MG63 (cell line): ENCODE results near the gene KCTD13. TPM values are rescaled to one million over a fixed set of nuclear protein-coding genes. Genes with fewer than 3 reads are reported as not detected.
"Not testable (repeated sequence)": the region's sequence is repeated elsewhere in the genome, so short reads cannot be mapped to it uniquely, and the experiment has no call there.

Experiments used
- DNase-seq: peaks from one replicate; pipeline ENCODE4 v3.0.0-alpha.2; 2020
- H3K27me3 ChIP-seq: fragments of 250-450 bp; sonication (Bioruptor Pico); 2 replicates; pipeline ENCODE4 v1.5.1; 2020; ENCODE audit warnings: mild to moderate bottlenecking, moderate library complexity
- H3K36me3 ChIP-seq: fragments of 250-450 bp; sonication (Bioruptor Pico); 2 replicates; pipeline ENCODE4 v1.5.1; 2020; ENCODE audit warnings: mild to moderate bottlenecking, moderate library complexity
- H3K4me3 ChIP-seq: fragments of 250-450 bp; sonication (Bioruptor Pico); 2 replicates; pipeline ENCODE4 v1.5.1; 2020; ENCODE audit warnings: mild to moderate bottlenecking, moderate library complexity
- H3K9me3 ChIP-seq: fragments of 250-450 bp; sonication (Bioruptor Pico); 2 replicates; pipeline ENCODE4 v1.5.1; 2020; ENCODE audit warnings: mild to moderate bottlenecking, moderate library complexity
- total RNA-seq: library from RNA; depleted of rRNA; stranded (reverse); fragments of >200 nt; shearing (Covaris generic); gene quantifications from 2 replicates; pipeline ENCODE4 v1.2.3, GENCODE V29; 2014; ENCODE audit warnings: low replicate concordance

Gene KCTD13
- total RNA-seq, 1 experiment from 2014 or later = 7.6 TPM

DNA sequence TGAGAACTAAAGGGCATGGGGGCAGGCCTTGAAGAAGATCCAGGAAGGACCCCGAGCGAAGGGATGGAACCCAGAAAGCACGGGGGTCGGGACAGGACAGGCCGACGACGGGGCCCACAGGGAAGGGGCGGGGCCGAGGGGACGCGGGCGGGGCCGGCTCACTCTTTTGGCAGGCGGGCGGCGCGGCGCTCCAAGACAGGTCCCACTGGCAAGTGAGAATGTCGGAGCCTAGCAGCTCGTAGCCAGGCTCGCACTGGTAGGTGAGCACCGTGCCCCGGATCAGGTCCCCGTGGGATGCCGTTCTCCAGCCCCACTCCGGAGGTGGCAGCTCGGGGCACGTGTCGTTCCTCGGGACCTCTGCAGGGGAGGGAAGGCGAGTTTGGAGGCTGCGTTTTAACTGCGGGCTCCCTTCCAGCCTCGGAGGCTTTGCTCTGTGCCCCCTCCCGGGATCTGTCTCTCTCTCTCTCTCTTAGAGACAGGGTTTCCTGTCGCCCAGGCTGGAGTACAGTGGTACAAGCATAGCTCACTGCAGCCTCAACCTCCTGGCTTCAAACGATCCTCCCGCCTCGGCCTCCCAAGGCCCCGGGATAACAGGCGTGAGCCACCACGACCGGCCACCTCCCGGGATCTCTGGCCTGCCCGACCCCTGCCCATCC lies 49.3 kb downstream of the KCTD13 start:
- H3K36me3 ChIP-seq = no peaks in the 10 kb centered on the region; the same call in none of the 2 replicates
- no peak overlapping the region for H3K4me3 ChIP-seq
- no peaks in the 10 kb centered on the region for H3K27me3 ChIP-seq
- H3K9me3 ChIP-seq = no peaks in the 10 kb centered on the region
- no peak for DNase-seq

- DNase-seq = no peak
- H3K36me3 ChIP-seq = no peaks in the 10 kb centered on the region; the same call in none of the 2 replicates
- H3K27me3 ChIP-seq = no peaks in the 10 kb centered on the region
- no peak overlapping the region for H3K4me3 ChIP-seq
- no peaks in the 10 kb centered on the region for H3K9me3 ChIP-seq
Measured at GRCh38 chr16:29876217-29876593, 49.8 kb downstream of the KCTD13 start.

GRCh38 chr16:29875206-29875605 lies 50.8 kb downstream of the KCTD13 start:
- no peaks in the 10 kb centered on the region; the same call in none of the 2 replicates for H3K36me3 ChIP-seq
- no peaks in the 10 kb centered on the region for H3K9me3 ChIP-seq
- no peaks in the 10 kb centered on the region for H3K27me3 ChIP-seq
- no peak for DNase-seq
- no peak overlapping the region for H3K4me3 ChIP-seq

- H3K4me3 ChIP-seq = no peak overlapping the region
- H3K27me3 ChIP-seq = no peaks in the 10 kb centered on the region
- no peaks in the 10 kb centered on the region for H3K9me3 ChIP-seq
- no peaks in the 10 kb centered on the region; the same call in 1 of the 2 replicates for H3K36me3 ChIP-seq
- DNase-seq = no peak
Measured at GRCh38 chr16:29873319-29873718, 52.7 kb downstream of the KCTD13 start.

- no peak overlapping the region for H3K4me3 ChIP-seq
- H3K9me3 ChIP-seq = no peaks in the 10 kb centered on the region
- no peak for DNase-seq
- H3K27me3 ChIP-seq = no peaks in the 10 kb centered on the region
- H3K36me3 ChIP-seq = no peaks in the 10 kb centered on the region; the same call in 1 of the 2 replicates
Measured at GRCh38 chr16:29871822-29872546, 54.0 kb downstream of the KCTD13 start.

DNA sequence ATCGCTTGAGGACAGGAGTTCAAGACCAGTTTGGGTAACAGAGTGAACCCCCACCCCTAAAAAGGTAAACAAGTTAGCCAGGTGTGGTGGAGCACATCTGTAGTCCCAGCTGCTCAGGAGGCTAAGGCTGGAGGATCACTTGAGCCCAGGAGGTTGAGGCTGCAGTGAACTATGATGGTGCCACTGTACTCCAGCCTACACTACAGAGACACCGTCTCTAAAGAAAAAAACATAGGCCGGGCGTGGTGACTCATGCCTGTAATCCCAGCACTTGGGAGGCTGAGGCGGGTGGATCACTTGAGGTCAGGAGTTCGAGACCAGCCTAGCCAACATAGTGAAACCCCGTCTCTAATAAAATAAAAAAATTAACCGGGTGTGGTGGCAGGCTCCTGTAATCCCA lies 57.0 kb downstream of the KCTD13 start:
- DNase-seq, H3K36me3 ChIP-seq, H3K27me3 ChIP-seq, H3K4me3 ChIP-seq, H3K9me3 ChIP-seq: not testable (repeated sequence)

GRCh38 chr16:29868396-29869009 lies 57.5 kb downstream of the KCTD13 start:
- Histone ChIP-seq H3K36me3 (no peaks in the 10 kb centered on the region; the same call in 1 of the 2 replicates), H3K9me3 (no peaks in the 10 kb centered on the region), H3K4me3 (no peak overlapping the region), H3K27me3 (no peaks in the 10 kb centered on the region)
- DNase-seq = peak; percentile 29

- no peak for DNase-seq
- Histone ChIP-seq H3K4me3 (no peak overlapping the region), H3K27me3 (no peaks in the 10 kb centered on the region), H3K36me3 (peaks cover 23% of the 10 kb centered on the region), H3K9me3 (no peaks in the 10 kb centered on the region)
Measured at GRCh38 chr16:29864205-29864604, 61.8 kb downstream of the KCTD13 start.

DNA sequence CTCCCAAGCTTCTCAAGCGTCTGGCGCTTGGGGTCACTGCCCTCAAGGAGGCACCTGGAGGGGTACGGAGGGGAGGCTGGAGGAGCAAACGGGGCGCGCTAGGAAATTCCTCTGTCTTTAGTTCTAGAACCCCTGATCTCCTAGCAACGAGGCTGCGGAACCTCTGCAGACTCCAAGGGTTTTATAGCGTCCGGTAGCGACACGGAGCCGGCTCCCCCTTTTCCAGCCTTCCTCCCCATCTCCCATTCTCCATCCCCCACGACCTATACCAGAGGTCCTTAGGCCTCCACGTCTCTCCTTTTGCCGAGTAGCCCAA lies 62.4 kb downstream of the KCTD13 start:
- Histone ChIP-seq H3K27me3 (no peaks in the 10 kb centered on the region), H3K4me3 (peak overlapping the region; percentile 76), H3K9me3 (no peaks in the 10 kb centered on the region), H3K36me3 (peaks cover 29% of the 10 kb centered on the region)
- DNase-seq = no peak

DNA sequence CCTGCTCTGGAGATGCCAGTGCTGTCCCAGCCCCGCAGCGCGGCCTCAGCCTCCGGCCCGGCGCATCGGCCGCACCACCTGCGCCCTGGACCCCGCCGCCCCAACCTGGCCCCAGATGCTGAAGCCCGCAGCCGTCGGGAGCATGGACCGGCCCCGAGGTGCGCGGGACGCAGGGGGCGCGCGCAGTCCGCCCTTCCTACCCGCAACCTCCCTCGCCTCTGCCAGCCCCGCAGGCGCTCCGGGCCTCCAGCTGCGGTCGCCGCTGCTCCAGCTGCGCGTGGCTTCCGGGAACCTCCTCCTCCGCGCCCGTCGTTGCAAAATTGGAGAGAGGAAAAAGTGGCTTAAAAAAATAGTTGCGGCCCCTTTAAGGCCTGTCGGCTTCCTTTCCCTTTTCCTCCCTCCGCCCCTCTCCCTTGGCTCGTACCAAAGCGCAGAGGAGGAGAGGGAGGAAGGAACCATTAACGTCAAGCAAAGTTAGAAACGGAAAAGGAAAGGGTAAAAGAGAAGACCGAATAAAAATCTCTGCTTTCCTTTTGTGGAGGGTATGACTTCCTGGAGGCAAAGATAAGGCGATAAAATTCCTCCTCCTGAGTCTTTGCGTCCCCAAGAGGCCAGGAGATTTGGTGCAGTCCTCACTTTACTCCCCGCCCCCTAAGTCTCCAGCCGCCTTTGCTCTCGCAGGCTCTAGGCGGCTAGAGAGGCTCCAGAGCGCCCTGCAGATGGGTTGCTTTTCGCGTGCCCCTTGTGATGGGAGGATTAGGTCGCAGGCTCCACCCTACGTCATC lies 63.0 kb downstream of the KCTD13 start, which contains the start of gene CDIPT:
Gene CDIPT (minus strand): TSS at position 343 of the 785 bp plus-strand sequence. CDS start 369 bp downstream, outside the sequence.
- peak; percentile 95 for DNase-seq
- no peaks in the 10 kb centered on the region for H3K9me3 ChIP-seq
- peaks cover 34% of the 10 kb centered on the region for H3K36me3 ChIP-seq
- H3K4me3 ChIP-seq = peak within 1 kb of the TSS; percentile 76
- no peaks in the 10 kb centered on the region for H3K27me3 ChIP-seq

GRCh38 chr16:29862383-29862883 lies 63.6 kb downstream of the KCTD13 start:
- Histone ChIP-seq H3K4me3 (peak overlapping the region; percentile 76), H3K9me3 (no peaks in the 10 kb centered on the region)
- peak; percentile 33 for DNase-seq

GRCh38 chr16:29860218-29860617 lies 65.8 kb downstream of the KCTD13 start:
- H3K4me3 ChIP-seq = no peak overlapping the region
- DNase-seq = no peak

More at GRCh38 chr16:29862383-29862883, 63.6 kb downstream of the KCTD13 start:
- Histone ChIP-seq H3K27me3 (no peaks in the 10 kb centered on the region), H3K36me3 (peaks cover 34% of the 10 kb centered on the region)

GRCh38 chr16:29858974-29859373 lies 67.1 kb downstream of the KCTD13 start:
- no peak for DNase-seq
- no peak overlapping the region for H3K4me3 ChIP-seq
- H3K36me3 ChIP-seq = peaks cover 34% of the 10 kb centered on the region
- H3K27me3 ChIP-seq = no peaks in the 10 kb centered on the region
- H3K9me3 ChIP-seq = no peaks in the 10 kb centered on the region

More at GRCh38 chr16:29860218-29860617, 65.8 kb downstream of the KCTD13 start:
- H3K9me3 ChIP-seq = no peaks in the 10 kb centered on the region
- H3K36me3 ChIP-seq = peaks cover 34% of the 10 kb centered on the region
- no peaks in the 10 kb centered on the region for H3K27me3 ChIP-seq

DNA sequence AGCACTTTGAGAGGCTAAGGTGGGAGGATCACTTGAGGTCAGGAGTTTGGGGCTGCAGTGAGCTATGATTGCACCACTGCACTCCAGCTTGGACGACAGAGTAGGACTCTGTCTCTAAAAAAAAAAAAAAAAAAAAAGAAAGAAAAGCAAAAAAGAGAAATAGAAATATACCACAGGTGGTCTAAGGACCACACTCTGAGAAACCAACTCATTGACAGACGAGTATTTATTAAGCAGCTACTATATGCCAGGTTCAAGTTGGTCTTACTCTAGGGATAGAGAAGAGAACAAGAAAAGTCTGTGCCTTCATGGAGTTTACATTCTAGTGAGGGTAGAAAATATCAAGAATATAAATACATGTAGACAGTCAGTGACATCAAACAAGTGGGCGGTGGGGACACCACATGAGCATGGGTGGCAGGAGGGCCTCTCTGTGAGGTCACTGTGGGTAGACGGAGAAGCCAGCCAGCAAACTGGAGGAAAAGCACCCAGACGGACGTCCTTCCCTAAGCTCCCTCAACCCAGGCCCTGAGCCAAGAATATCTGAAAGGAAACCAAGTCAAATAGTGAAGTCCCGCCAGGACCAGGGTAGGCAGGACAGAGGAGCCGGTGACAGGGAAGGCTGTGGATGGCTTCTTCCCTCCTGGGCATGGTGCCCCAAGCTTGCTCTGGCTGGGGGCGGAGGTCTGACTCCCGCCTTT lies 67.7 kb downstream of the KCTD13 start:
- no peak for DNase-seq
- no peaks in the 10 kb centered on the region for H3K9me3 ChIP-seq
- no peak overlapping the region for H3K4me3 ChIP-seq
- no peaks in the 10 kb centered on the region for H3K27me3 ChIP-seq
- peaks cover 34% of the 10 kb centered on the region for H3K36me3 ChIP-seq

DNA sequence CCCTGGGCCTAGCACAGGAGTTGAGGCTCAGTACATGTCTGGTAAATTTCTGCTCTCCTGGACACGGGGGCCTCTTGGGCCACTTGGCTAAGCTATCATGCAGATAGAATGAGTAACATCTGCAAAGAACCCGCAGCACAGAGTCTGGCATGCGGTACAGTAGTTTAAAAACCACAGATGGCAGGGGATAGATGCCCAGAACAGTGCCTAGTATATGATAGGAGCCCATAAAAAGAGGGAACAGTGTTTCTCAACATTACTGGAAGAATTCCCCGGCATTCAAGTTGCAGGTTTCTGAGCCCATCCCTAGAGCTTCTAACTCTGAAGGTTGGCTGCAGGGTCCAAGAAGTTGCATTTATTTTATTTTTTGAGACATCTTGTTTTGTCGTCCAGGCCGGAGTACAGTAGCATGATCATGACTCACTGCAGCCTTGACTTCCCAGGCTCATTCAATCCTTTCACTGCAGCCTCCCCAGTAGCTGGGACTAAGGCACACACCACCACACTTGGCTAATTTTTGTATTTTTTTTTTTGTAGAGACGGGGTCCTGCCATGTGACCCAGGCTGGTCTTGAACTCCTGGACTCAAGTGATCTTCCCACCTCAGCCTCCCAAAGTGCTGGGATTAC lies 68.8 kb downstream of the KCTD13 start:
- H3K27me3 ChIP-seq = no peaks in the 10 kb centered on the region
- peaks cover 34% of the 10 kb centered on the region for H3K36me3 ChIP-seq
- H3K9me3 ChIP-seq = no peaks in the 10 kb centered on the region
- no peak overlapping the region for H3K4me3 ChIP-seq
- peak; percentile 67 for DNase-seq
